Measurements from ENCODE around the gene EEF2K.

DNA sequence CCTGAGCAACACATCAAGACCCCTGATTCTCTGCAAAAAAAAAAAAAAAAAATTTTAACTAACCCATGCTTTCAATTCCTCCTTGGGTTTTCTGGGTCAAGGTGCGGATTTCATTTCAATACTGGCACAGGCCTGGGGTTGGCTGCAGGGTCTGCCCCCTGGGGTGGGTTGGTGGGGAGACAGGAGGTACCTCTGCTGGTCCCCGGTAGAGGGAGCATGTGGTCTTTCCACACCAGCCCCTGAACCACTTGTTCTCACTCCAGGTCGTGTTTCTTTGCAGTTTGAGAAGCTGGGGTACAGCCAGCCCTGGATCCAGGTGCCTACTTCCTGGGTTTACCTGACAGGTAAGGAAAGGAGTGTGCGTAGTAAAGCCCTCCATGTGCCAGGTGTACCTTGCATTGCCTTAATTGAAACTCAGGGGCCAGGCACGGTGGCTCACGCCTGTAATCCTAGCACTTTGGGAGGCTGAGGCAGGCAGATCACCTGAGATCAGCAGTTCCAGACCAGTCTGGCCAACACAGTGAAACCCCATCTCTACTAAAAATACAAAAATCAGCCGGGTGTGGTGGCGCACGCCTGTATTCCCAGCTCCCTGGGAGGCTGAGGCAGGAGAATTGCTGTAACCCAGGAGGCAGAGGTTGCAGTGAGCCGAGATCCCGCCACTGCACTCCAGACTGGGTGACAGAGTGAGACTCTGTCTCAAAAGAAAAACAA, 22.0 kb upstream of the EEF2K start:
- TF ChIP-seq, protein P1, sequence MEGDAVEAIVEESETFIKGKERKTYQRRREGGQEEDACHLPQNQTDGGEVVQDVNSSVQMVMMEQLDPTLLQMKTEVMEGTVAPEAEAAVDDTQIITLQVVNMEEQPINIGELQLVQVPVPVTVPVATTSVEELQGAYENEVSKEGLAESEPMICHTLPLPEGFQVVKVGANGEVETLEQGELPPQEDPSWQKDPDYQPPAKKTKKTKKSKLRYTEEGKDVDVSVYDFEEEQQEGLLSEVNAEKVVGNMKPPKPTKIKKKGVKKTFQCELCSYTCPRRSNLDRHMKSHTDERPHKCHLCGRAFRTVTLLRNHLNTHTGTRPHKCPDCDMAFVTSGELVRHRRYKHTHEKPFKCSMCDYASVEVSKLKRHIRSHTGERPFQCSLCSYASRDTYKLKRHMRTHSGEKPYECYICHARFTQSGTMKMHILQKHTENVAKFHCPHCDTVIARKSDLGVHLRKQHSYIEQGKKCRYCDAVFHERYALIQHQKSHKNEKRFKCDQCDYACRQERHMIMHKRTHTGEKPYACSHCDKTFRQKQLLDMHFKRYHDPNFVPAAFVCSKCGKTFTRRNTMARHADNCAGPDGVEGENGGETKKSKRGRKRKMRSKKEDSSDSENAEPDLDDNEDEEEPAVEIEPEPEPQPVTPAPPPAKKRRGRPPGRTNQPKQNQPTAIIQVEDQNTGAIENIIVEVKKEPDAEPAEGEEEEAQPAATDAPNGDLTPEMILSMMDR (conservative IDR thresholded peaks at IDR 0.05; ENCODE audit: low read length), result peak; percentile 27; the same call in 1 of the 2 replicates
- no peak for TF ChIP-seq EZH2phosphoT487 (IDR thresholded peaks at IDR 0.05; ENCODE audit: borderline replicate concordance)
